ENCODE measurements around the gene FGF22.
"Not testable (repeated sequence)": the region's sequence is repeated elsewhere in the genome, so short reads cannot be mapped to it uniquely, and the experiment has no call there.

The FGF22 gene

DNA sequence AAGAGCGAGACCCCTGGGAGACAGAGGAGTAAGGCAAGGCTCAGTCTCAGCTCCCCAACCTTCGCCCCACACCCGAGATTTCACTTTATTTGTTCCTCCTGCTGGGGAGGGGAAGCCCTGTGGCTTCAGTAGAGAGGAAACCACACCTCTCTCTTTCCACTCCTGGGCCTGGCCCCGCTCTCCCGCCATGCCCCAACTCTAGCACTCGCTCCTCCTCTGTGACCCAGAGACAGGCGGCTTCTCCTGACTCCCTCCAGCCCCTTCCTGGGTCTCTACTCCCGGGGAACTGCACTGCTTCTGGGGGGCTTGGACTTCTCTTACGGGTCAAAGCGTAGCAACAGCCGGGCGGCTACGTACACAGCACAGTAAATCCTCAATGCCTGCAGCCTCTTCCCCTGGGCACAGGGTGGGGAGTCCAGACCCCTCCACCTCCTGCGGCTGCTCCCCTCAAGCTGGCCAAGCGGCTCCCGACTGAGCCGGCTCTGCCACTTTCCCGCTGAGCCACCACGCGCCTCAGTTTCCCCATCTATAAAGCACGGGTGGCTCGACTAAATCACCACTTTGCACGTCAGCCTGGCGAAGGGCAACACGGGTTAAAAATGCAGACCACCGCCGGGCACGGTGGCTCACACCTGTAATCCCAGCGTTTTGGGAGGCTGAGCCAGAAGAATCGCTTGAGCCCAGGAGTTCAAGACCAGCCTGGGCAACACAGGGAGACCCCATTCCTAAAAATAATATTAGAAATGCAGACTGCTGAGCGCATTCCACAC lies 21.9 kb downstream of the FGF22 start:
- DNase-seq = no peak

DNA sequence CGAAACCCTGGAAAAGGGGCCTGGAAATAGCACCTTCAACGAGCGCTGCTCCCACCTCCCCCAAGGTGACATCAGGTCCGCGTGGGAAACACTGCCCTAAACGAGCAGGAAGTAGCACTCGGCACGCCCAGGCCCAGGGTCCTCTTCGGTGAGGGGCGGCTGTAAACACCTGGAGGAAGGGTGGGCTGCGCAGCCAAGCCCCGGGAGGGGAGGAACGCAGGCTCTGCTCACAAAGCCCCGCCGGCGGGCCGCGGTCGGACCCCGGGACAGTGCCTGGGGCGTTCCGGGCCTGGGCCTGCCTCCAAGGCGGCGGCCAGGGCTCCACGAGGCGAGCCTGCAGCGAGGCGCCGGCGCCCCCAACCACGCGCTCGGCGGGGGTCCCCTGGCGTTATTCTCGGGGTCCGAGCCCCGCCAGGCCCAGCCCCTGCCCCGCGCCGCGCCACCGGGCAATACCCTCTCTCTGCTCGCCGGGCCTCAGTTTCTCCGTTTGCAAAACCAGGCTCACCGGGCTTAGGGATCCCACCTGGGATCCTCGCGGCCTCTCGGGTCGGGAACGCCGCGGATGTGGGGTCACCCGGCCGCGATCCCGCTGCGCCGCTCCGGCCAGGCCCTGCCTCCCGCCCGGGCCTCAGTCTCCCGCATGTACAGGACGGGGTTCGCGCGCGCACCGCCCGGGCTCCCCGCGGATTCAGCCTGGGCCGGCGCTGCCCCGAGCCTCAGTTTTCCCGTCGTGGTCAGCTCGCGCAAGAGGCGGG lies 22.7 kb downstream of the FGF22 start:
- peak; percentile 75 for DNase-seq

DNA sequence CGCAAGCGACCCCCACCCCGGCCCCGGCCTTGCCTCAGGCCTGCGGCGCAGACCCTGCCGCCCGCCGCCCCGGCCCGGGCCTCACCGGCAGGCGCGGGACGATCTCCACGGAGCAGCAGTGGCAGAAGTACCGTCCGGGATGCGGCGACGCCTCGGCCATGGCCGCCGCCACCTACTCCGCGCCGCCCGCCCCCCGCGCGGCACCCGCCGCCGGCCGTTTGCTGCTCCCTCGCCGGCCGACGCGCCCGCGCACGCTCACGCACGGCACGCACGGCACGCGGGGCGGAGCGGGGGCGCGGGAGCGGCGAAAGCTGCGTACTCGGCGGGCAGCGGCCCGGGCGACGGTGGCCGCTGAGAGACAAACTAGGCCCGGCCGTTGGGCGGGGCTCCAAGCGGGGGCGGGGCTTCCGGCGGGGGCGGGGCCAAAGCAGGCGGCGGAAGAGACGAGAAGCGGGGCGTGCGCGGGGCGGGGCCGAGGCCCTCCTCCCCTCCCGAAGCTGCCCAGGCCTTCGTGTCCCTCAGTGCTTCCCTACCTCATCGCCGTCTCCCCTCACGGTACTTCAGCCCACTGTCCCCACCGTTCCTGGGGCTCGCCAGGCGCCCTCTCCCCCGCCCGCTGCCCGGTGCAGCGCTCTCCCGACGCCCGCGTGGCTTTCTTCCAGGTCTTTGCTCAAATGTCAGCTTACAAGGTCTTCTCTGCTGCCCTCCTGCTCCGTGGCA lies 23.4 kb downstream of the FGF22 start, which contains the start of gene RNF126:
TSS of gene RNF126 (minus strand) at position 253 of the 720 bp plus-strand sequence. CDS start at position 160, 93 bp downstream.
- peak; percentile 95 for DNase-seq

DNA sequence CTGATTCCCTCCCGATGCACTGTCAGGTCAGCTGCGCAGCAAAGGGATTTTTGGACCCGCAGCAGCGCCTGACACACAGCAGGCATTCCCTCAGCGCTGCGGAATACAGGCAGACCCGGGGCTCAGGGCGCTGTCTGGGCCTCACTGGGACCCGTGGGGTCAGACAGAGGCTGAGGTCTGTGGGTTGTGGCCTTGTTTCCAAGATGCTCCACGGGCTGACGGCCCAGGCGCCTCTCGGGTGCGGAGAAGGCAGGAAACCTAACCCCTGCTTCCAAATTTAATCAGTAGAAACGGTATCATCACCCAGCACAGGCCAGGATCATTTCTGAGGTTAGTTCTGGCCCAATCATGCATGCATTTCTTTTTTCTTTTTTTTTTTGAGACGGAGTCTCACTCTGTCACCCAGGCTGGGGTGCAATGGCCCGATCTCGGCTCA lies 24.0 kb downstream of the FGF22 start:
- DNase-seq = no peak

DNA sequence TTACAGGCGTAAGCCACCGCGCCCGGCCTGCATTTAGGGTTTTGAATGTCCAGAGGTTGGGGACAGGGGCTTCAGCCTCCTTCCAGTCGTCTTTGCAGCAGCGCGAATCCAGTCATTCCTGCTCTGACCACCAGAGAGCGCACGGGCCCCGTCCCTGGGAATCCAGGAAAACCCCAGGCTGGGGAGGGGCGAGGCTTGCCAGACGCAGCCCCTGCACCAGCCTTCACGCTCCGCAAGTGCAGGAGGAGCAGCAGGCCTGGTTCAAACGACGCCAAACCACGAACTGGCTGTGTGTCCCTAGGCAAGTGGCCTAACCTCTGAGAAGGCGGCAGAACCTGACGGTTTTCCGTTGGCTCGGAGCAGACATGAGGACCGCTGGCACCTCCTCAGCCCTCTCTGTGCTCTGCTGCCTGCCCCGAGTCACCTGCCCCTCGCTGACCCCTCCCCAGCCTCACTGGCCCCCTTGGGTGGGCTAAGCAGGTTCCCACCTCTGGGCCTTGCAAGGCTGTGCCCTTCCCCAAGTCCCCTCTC lies 25.3 kb downstream of the FGF22 start:
- peak; percentile 83 for DNase-seq

DNA sequence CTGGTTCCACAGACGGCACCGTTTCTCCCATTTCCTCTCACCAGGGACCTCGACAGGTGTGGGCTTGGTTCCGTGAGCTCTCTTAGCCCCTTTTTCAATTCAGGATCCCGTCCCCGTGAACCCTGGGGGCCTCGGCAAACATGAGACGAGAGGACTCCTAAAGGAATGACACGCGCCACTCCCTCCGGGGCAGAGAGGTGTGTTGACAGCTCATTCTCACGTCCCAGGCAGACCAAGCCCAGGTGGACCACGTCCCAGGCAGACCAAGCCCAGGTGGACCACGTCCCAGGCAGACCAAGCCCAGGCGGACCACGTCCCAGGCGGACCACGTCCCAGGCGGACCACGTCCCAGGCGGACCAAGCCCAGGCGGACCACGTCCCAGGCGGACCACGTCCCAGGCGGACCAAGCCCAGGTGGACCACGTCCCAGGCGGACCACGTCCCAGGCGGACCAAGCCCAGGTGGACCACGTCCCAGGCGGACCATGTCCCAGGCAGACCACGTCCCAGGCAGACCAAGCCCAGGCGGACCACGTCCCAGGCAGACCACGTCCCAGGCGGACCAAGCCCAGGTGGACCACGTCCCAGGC lies 27.4 kb downstream of the FGF22 start:
- not testable (repeated sequence) for DNase-seq

DNA sequence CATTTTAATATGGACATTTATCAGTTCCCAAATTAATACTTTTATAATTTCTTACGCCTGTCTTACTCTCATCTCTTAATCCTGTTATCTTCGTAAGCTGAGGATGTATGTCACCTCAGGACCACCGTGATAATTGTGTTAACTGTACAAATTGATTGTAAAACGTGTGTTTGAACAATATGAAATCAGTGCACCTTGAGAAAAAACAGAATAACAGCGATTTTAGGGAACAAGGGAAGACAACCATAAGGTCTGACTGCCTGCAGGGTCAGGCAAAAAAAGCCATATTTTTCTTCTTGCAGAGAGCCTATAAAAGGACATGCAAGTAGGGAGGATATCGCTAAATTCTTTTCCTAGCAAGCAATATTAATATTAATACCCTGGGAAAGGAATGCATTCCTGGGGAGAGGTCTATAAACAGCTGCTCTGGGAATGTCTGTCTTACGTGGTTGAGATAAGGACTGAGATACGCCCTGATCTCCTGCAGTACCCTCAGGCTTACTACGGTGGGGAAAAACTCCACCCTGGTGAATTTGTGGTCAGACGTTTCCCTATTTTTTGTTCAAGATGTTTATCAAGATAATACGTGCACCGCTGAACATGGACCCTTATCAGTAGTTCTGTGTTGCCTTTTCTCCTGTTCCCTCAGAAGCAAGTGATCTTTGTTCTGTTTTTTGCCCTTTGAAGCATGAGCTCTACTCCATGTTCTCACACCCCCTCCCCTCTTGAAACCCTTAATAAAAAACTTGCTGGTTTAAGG lies 29.2 kb downstream of the FGF22 start:
- DNase-seq = not testable (repeated sequence)

DNA sequence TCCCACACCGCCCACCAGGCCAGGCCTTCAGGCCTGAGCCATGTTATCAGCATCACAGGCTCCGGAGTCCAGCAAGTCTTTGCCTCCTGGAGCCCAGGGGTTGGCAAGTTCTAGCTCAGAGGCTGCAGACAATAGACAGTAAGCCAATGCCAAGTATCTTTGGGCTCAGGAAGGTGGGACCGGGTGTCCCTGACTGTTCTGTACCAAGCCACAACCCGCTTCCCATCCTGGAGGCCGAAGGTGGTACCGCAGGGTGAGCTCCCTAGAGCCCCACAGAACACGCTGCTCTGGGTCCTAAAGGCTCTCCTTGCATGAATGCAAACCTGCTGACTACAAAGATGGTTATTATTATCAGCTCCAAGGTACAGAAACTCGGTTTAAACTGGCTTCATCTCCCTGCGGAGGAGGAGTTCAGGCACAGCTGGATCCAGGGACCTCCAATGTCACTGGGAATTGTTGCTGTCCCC lies 31.0 kb downstream of the FGF22 start:
- no peak for DNase-seq

DNA sequence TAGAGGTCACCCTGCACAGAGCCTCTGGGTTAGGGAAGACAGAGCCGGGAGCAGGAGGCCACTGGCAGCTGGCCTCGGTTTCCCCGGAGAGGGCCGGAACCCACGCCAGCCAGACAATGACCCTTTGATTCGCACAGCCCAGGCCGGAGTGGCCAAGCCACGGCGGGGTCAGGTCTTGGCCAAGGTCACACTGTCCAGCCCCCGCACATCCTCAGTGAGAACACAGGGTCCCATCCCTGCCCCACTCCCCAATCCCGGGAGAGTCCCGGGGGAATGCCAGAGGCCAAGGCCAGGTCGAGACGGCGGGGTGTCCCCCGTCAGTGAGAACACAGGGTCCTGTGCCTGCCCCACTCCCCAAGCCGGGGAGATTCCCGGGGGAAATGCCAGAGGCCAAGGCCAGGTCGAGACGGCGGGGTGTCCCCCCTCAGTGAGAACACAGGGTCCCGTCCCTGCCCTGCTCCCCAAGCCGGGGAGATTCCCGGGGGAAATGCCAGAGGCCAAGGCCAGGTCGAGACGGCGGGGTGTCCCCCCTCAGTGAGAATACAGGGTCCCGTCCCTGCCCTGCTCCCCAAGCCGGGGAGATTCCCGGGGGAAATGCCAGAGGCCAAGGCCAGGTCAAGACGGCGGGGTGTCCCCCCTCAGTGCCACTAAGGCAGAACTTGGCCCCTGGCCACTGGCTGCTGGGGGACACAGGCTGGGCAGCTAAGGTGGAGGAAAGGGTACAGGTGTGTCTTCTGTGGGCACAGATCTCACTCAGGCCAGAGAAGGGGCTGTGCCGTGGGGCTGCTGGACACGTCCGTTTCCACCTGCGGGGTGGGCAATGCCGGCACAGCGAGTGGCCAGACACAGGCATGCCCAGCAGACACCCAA lies 34.8 kb downstream of the FGF22 start:
- no peak for DNase-seq

DNA sequence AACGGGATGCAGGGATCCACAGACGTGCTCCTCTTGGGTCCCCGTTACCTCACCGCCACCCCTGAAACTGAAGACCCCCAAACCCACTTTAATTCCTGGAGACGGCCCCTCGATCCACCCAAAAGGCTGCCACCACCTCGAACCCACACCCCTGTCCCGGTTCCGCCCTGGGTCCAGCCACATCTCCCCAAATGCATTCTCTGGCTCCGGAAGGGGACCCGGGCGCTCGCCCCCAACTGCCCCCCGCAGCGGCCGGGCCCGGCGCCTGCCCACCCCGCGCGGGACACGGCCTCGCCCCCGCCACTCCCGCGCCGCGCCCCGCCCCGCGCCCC lies 36.3 kb downstream of the FGF22 start:
- no peak for DNase-seq

DNA sequence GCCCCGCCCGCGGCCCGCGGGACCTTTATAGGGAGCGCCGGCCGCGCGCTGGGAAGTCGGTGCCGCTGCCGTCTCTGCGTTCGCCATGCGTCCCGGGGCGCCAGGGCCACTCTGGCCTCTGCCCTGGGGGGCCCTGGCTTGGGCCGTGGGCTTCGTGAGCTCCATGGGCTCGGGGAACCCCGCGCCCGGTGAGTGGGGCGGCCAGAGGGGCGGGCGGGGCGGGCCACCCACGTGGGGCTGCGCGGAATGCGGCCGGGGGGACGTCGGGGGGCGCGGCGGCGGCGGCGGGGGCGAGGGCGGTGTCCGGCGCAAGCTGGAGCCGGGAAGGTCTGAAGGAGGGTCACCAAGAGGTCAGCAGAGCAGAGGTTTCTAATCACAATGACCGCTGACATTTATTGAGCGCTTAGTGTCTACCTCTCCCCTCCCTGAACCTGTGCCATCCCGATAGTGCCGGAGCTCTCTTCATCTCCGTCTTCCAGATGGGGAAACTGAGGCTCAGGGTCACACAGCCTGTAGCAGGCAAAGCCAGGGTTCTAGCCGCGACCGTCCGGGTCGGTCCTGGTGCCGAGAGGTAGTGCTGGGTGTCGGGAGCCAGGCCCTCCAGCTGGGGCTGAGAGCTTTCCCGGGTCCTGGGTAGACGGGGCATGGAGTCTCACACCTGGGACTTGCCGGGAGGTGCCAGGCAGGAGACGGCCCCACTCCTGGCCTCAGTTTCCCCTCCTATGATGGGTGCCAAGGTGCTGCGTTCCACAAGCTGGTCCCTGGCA lies 36.8 kb downstream of the FGF22 start, which contains the start of gene FSTL3:
TSS of gene FSTL3 (plus strand) at position 54 of the 767 bp plus-strand sequence. CDS start at position 86, 32 bp downstream.
- no peak for DNase-seq

DNA sequence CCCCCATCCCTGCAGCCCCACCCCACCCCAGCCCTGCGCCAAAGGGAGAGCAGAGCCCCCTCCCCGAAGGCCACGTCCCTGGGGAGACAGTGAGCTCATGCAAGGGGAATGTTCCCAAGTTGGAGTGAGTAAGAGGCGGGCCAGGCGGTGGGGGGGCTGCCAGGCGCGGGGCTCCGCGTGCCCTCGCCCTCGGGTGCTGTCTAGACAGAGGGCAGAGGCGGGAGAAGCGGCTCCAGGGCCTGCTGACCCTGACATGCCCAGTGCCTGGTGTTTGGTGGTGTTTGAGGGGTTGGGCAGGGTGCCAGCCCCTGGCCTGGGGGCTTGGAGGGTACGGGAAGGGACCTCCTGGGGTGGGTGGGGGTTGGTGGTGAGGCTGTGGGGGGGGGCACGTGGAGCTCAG lies 37.5 kb downstream of the FGF22 start:
- peak; percentile 38 for DNase-seq

DNA sequence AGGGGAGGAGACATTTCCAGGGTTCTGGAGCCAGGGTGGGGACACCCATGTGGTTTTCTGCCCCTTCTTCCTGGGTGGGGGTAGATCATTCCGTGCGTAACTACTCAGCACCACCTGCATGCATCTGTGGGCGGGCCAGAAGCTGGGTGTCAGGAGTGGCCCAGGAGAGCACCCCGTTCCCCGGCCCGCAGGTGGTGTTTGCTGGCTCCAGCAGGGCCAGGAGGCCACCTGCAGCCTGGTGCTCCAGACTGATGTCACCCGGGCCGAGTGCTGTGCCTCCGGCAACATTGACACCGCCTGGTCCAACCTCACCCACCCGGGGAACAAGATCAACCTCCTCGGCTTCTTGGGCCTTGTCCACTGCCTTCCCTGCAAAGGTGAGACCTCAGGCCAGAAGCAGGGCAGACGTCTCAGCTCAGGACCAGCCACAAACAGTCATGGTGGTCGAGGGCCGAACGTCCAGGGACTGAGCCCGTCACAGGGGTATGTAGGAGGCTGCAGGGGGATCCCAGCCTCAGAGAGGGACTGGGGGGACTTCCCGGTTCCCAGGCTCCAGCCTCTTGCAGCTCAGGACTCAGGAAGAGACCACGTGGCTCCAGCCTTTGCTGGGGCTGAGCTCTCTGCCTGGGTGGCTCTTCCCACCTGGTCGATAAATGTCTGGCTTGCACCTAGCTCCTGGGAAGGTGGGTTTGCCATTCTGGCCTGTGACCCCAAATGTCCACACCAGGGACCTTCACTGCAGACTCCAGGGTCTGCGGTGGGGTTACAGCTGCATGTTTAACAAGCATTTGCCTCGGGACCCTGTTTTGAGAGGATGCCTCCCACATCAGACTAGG lies 38.1 kb downstream of the FGF22 start:
- peak; percentile 76 for DNase-seq

DNA sequence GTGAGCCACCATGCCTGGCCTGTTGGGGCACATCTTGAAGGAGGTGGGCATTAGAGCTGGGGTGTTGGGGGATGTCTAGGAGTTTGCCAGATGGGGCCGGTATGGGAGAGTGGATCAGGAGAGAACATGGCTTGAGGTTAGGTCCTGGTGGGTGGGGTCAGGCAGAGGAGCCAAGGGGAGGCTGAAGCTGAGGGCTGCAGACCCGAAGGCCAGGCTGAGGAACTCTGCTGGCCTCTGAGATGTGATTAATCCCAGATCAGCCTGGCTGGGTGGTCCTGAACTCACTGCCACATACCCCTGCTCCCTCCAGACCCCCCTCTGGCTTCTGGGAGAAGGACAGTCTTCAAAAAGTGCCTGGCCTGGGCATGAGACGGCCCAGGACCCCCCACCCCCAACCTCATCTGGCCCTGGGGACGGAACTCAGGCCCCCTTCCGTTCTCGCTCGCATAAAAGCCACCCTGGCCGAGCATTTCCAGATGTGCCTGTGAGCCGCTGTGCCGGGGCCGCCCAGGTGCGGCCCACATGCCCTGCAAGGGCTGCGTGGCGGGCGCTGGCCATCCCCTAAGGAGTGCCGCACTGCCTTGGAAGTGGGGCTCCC lies 39.2 kb downstream of the FGF22 start:
- no peak for DNase-seq

DNA sequence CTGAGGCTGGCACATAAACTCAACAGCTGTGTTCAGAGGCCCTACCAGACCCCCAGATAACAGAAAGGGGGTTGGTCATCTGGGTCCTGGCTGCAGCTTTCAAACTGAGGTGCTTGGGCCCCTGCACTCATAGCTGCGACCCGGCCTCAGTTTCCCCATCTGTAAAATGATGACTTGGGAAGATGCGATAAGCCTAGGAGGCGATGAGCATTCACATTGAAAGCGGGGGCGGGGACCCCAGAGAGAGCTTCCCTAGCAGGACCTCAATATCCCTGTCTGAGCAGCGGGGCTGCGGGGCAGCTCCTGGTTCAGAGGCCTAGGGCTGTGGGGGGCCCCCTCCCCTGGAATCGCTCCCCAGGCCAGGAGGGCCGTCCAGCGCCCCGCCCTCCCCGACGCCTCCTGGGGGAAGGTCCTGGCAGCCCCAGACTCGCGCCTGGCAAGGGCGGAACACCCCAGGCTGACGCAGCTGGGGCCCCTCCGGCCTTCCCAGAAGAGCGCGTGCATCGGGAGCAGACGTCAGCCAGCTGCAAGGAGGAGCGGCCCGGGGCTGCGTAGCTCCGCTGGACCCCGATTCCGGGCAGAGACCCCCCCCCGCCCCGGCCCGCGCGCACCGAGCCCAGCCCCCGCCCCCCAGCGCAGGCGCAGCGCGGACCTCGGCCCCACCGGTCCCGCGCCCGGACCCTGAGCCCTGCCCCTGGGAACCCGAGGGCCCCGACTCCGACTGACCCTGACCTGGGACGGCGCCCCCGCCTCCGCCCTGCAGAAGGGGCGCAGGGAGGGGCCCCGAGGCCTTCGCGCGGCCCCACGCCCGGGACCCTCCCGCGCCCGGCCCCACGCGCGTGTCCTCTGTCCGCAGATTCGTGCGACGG lies 40.0 kb downstream of the FGF22 start:
- peak; percentile 65 for DNase-seq

DNA sequence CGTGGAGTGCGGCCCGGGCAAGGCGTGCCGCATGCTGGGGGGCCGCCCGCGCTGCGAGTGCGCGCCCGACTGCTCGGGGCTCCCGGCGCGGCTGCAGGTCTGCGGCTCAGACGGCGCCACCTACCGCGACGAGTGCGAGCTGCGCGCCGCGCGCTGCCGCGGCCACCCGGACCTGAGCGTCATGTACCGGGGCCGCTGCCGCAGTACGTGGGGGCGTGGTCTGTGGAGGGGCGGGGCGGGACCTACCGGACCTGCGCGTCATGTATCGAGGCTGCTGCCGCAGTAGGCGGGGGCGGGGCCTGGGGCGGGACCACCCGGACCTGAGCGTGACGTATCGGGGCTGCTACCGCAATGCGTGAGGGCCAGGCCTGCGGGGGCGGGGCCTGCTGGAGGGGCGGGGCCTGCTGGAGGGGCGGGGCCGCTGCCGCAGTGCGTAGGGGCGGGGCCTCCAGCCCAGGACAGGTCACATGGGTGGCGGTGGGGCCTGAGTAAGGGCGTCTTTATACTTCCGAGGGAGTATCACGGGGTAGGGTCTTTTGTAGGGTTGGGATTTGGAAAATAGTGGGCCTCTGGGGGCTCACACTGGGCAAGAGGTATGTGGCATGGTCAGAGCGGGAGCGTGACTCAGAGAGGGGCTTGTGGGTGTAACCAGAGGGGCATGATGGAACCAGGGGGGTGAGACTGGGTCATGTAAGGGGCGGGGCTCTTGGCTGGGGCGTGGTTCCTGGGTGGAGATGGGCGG lies 40.8 kb downstream of the FGF22 start:
- peak; percentile 96 for DNase-seq
